Duodenal mucosa (tissue), 2 donors: ENCODE results near the gene MPST.

Source experiments
- H3K27ac ChIP-seq: one replicate; pipeline ENCODE4 v1.7.0; 2013; ENCODE audit warnings: low read depth, low read length
- H3K27me3 ChIP-seq, 2 donors: one replicate each; pipeline ENCODE4 v1.7.0; 2013; ENCODE audit warnings: low read length in 2 of 2, control low read depth in 1 of 2; ENCODE audit not compliant: insufficient read depth in 2 of 2, control insufficient read depth in 1 of 2
- H3K36me3 ChIP-seq, 2 donors: one replicate each; pipeline ENCODE4 v1.7.0; 2013; ENCODE audit warnings: low read length in 2 of 2, control low read depth in 1 of 2; ENCODE audit not compliant: insufficient read depth in 2 of 2, control insufficient read depth in 1 of 2
- H3K4me1 ChIP-seq, 2 donors: one replicate each; pipeline ENCODE4 v1.7.0; 2013; ENCODE audit warnings: low read length in 2 of 2, control low read depth in 1 of 2; ENCODE audit not compliant: insufficient read depth in 2 of 2, control insufficient read depth in 1 of 2
- H3K4me3 ChIP-seq, 2 donors: one replicate each; pipeline ENCODE4 v1.7.0; 2013; ENCODE audit warnings: low read length in 2 of 2, low read depth in 1 of 2
- H3K9ac ChIP-seq, 2 donors: one replicate each; pipeline ENCODE4 v1.7.0; 2013; ENCODE audit warnings: low read length in 2 of 2, low read depth in 1 of 2
- H3K9me3 ChIP-seq, 2 donors: one replicate each; pipeline ENCODE4 v1.7.0; 2013; ENCODE audit warnings: low read length in 2 of 2, control low read depth in 1 of 2; ENCODE audit not compliant: control insufficient read depth in 1 of 2

The MPST gene

GRCh38 chr22:37043209-37043827 is 23.8 kb downstream of the MPST start:
- Histone ChIP-seq H3K27ac (peak overlapping the region; percentile 74), H3K36me3 (no peaks in the 10 kb centered on the region), H3K9ac (peak overlapping the region; percentile 45 to 55), H3K4me1 (peaks cover 28 to 32% of the 10 kb centered on the region in 2 donors), H3K4me3 (peak overlapping the region; percentile 32 to 39), H3K27me3 (no peaks in the 10 kb centered on the region), H3K9me3 (no peaks in the 10 kb centered on the region)

- no peaks in the 10 kb centered on the region for H3K9me3 ChIP-seq
- peak overlapping the region; percentile 74 for H3K27ac ChIP-seq
- no peaks in the 10 kb centered on the region for H3K27me3 ChIP-seq
- H3K4me3 ChIP-seq, result peak overlapping the region; percentile 32 to 39
- no peaks in the 10 kb centered on the region for H3K36me3 ChIP-seq
- peaks cover 28 to 32% of the 10 kb centered on the region in 2 donors for H3K4me1 ChIP-seq
- H3K9ac ChIP-seq, result peak overlapping the region; percentile 55
Observed at GRCh38 chr22:37043828-37044538, 24.4 kb downstream of the MPST start.

GRCh38 chr22:37044634-37045625 is 25.4 kb downstream of the MPST start:
- no peak overlapping the region for H3K27ac ChIP-seq
- no peaks in the 10 kb centered on the region for H3K27me3 ChIP-seq
- peaks cover 28 to 32% of the 10 kb centered on the region in 2 donors for H3K4me1 ChIP-seq
- peak overlapping the region in 1 of 2 donors; percentile 1 for H3K4me3 ChIP-seq
- peak overlapping the region; percentile 35 to 55 for H3K9ac ChIP-seq
- H3K9me3 ChIP-seq, result no peaks in the 10 kb centered on the region
- H3K36me3 ChIP-seq, result no peaks in the 10 kb centered on the region

GRCh38 chr22:37045958-37046357 is 26.4 kb downstream of the MPST start:
- no peak overlapping the region for H3K9ac ChIP-seq
- no peak overlapping the region for H3K4me3 ChIP-seq
- H3K4me1 ChIP-seq, result peaks cover 35 to 36% of the 10 kb centered on the region in 2 donors
- no peaks in the 10 kb centered on the region for H3K9me3 ChIP-seq
- H3K27me3 ChIP-seq, result no peaks in the 10 kb centered on the region
- no peaks in the 10 kb centered on the region for H3K36me3 ChIP-seq
- H3K27ac ChIP-seq, result no peak overlapping the region

GRCh38 chr22:37046589-37046988 is 27.0 kb downstream of the MPST start:
- Histone ChIP-seq H3K4me3 (no peak overlapping the region), H3K9me3 (no peaks in the 10 kb centered on the region), H3K27ac (no peak overlapping the region), H3K9ac (no peak overlapping the region), H3K4me1 (peaks cover 36% of the 10 kb centered on the region in 2 donors), H3K36me3 (no peaks in the 10 kb centered on the region), H3K27me3 (no peaks in the 10 kb centered on the region)

- peaks cover 37 to 38% of the 10 kb centered on the region in 2 donors for H3K4me1 ChIP-seq
- H3K36me3 ChIP-seq, result no peaks in the 10 kb centered on the region
- no peaks in the 10 kb centered on the region for H3K27me3 ChIP-seq
- no peak overlapping the region for H3K9ac ChIP-seq
- no peaks in the 10 kb centered on the region for H3K9me3 ChIP-seq
- H3K27ac ChIP-seq, result no peak overlapping the region
- no peak overlapping the region for H3K4me3 ChIP-seq
Observed at GRCh38 chr22:37047006-37047405, 27.5 kb downstream of the MPST start.

- no peak overlapping the region for H3K4me3 ChIP-seq
- H3K27me3 ChIP-seq, result no peaks in the 10 kb centered on the region
- no peak overlapping the region for H3K9ac ChIP-seq
- H3K27ac ChIP-seq, result no peak overlapping the region
- H3K9me3 ChIP-seq, result no peaks in the 10 kb centered on the region
- H3K4me1 ChIP-seq, result peaks cover 40 to 44% of the 10 kb centered on the region in 2 donors
- H3K36me3 ChIP-seq, result no peaks in the 10 kb centered on the region
Observed at GRCh38 chr22:37048133-37048532, 28.6 kb downstream of the MPST start.

GRCh38 chr22:37049224-37049623 is 29.7 kb downstream of the MPST start:
- Histone ChIP-seq H3K9me3 (no peaks in the 10 kb centered on the region), H3K27me3 (no peaks in the 10 kb centered on the region), H3K4me1 (peaks cover 38 to 44% of the 10 kb centered on the region in 2 donors), H3K4me3 (no peak overlapping the region), H3K9ac (no peak overlapping the region), H3K36me3 (no peaks in the 10 kb centered on the region), H3K27ac (no peak overlapping the region)

GRCh38 chr22:37050913-37051312 is 31.4 kb downstream of the MPST start:
- H3K9me3 ChIP-seq, result no peaks in the 10 kb centered on the region
- H3K27ac ChIP-seq, result no peak overlapping the region
- H3K36me3 ChIP-seq, result peaks cover 0 to under 1% of the 10 kb centered on the region in 2 donors
- H3K27me3 ChIP-seq, result no peaks in the 10 kb centered on the region
- H3K4me1 ChIP-seq, result peaks cover 34% of the 10 kb centered on the region in 2 donors
- H3K9ac ChIP-seq, result no peak overlapping the region
- H3K4me3 ChIP-seq, result no peak overlapping the region
